Measurements from ENCODE around the gene PKN3. TPM values are rescaled to one million over a fixed set of nuclear protein-coding genes. Genes with fewer than 3 reads are reported as not detected.
"Not testable (repeated sequence)": the region's sequence is repeated elsewhere in the genome, so short reads cannot be mapped to it uniquely, and the experiment has no call there.

PKN3 gene
- total RNA-seq, 1 donor from 2014 or later: 28.0 TPM

- intact Hi-C loops (cut with micrococcal nuclease); H3K9me3 Mint-ChIP-seq; H3K27ac Mint-ChIP-seq; DNase-seq (ENCODE audit: low spot score); H3K4me3 Mint-ChIP-seq (ENCODE audit: low read depth); H3K27me3 Mint-ChIP-seq (ENCODE audit: low read depth): not testable (repeated sequence)
- Mint-ChIP-seq H3K4me1 (ENCODE audit: low read depth) (peaks cover 17% of the 10 kb centered on the region), H3K36me3 (ENCODE audit: low read depth) (peaks cover 28% of the 10 kb centered on the region)
Observed at GRCh38 chr9:128699096-128699795, 3.1 kb upstream of the PKN3 start.

- Mint-ChIP-seq H3K9me3 (no peaks in the 10 kb centered on the region), H3K27ac (no peak overlapping the region), H3K4me3 (ENCODE audit: low read depth) (peak overlapping the region; percentile 64), H3K27me3 (ENCODE audit: low read depth) (no peaks in the 10 kb centered on the region), H3K4me1 (ENCODE audit: low read depth) (peaks cover 17% of the 10 kb centered on the region), H3K36me3 (ENCODE audit: low read depth) (peaks cover 10% of the 10 kb centered on the region)
- DNase-seq (ENCODE audit: low spot score): no peak
- intact Hi-C loops (cut with micrococcal nuclease): no loop called here
Observed at GRCh38 chr9:128701227-128701854, 962 bp upstream of the PKN3 start.

GRCh38 chr9:128702949-128703615 lies 779 bp downstream of the PKN3 start:
- intact Hi-C loops (cut with micrococcal nuclease): loop anchor here (2.0 kb wide), 1 partner anchor 14 kb away; the partner anchor contains the start of gene SET
- Mint-ChIP-seq H3K4me1 (ENCODE audit: low read depth) (peaks cover 14% of the 10 kb centered on the region), H3K4me3 (ENCODE audit: low read depth) (peak overlapping the region; percentile 85), H3K36me3 (ENCODE audit: low read depth) (no peaks in the 10 kb centered on the region), H3K27ac (peak overlapping the region; percentile 70), H3K9me3 (no peaks in the 10 kb centered on the region), H3K27me3 (ENCODE audit: low read depth) (no peaks in the 10 kb centered on the region)
- DNase-seq (ENCODE audit: low spot score): no peak

- H3K27me3 Mint-ChIP-seq (ENCODE audit: low read depth): no peaks in the 10 kb centered on the region
- DNase-seq (ENCODE audit: low spot score): no peak
- H3K9me3 Mint-ChIP-seq: no peaks in the 10 kb centered on the region
- peaks cover 14% of the 10 kb centered on the region for H3K4me1 Mint-ChIP-seq (ENCODE audit: low read depth)
- H3K36me3 Mint-ChIP-seq (ENCODE audit: low read depth): no peaks in the 10 kb centered on the region
- H3K27ac Mint-ChIP-seq: peak overlapping the region; percentile 70
- intact Hi-C loops (cut with micrococcal nuclease): loop anchor here (2.0 kb wide), 1 partner anchor 15 kb away; the partner anchor contains the start of gene SET
- H3K4me3 Mint-ChIP-seq (ENCODE audit: low read depth): peak overlapping the region; percentile 85
Observed at GRCh38 chr9:128703616-128704355, 1.5 kb downstream of the PKN3 start.

GRCh38 chr9:128704356-128704670 lies 2.0 kb downstream of the PKN3 start:
- no peaks in the 10 kb centered on the region for H3K27me3 Mint-ChIP-seq (ENCODE audit: low read depth)
- no peak for DNase-seq (ENCODE audit: low spot score)
- intact Hi-C loops (cut with micrococcal nuclease): no loop called here
- H3K4me1 Mint-ChIP-seq (ENCODE audit: low read depth): peaks cover 14% of the 10 kb centered on the region
- peak overlapping the region; percentile 85 for H3K4me3 Mint-ChIP-seq (ENCODE audit: low read depth)
- no peaks in the 10 kb centered on the region for H3K36me3 Mint-ChIP-seq (ENCODE audit: low read depth)
- peak overlapping the region; percentile 12 for H3K27ac Mint-ChIP-seq
- no peaks in the 10 kb centered on the region for H3K9me3 Mint-ChIP-seq

- Mint-ChIP-seq H3K4me3 (ENCODE audit: low read depth) (no peak overlapping the region), H3K27me3 (ENCODE audit: low read depth) (no peaks in the 10 kb centered on the region), H3K9me3 (no peaks in the 10 kb centered on the region), H3K36me3 (ENCODE audit: low read depth) (no peaks in the 10 kb centered on the region), H3K27ac (no peak overlapping the region), H3K4me1 (ENCODE audit: low read depth) (peaks cover 14% of the 10 kb centered on the region)
- intact Hi-C loops (cut with micrococcal nuclease): no loop called here
- no peak for DNase-seq (ENCODE audit: low spot score)
Observed at GRCh38 chr9:128705051-128705965, 3.0 kb downstream of the PKN3 start.

- DNase-seq (ENCODE audit: low spot score): no peak
- H3K4me3 Mint-ChIP-seq (ENCODE audit: low read depth): no peak overlapping the region
- no peak overlapping the region for H3K27ac Mint-ChIP-seq
- no peaks in the 10 kb centered on the region for H3K27me3 Mint-ChIP-seq (ENCODE audit: low read depth)
- intact Hi-C loops (cut with micrococcal nuclease): no loop called here
- no peaks in the 10 kb centered on the region for H3K9me3 Mint-ChIP-seq
- H3K36me3 Mint-ChIP-seq (ENCODE audit: low read depth): no peaks in the 10 kb centered on the region
- H3K4me1 Mint-ChIP-seq (ENCODE audit: low read depth): peaks cover 14% of the 10 kb centered on the region
Observed at GRCh38 chr9:128706045-128706444, 3.7 kb downstream of the PKN3 start.

GRCh38 chr9:128706671-128707381 lies 4.5 kb downstream of the PKN3 start:
- H3K36me3 Mint-ChIP-seq (ENCODE audit: low read depth): no peaks in the 10 kb centered on the region
- DNase-seq (ENCODE audit: low spot score): no peak
- no peak overlapping the region for H3K4me3 Mint-ChIP-seq (ENCODE audit: low read depth)
- no peaks in the 10 kb centered on the region for H3K9me3 Mint-ChIP-seq
- intact Hi-C loops (cut with micrococcal nuclease): no loop called here
- no peaks in the 10 kb centered on the region for H3K27me3 Mint-ChIP-seq (ENCODE audit: low read depth)
- H3K27ac Mint-ChIP-seq: no peak overlapping the region
- peaks cover 7% of the 10 kb centered on the region for H3K4me1 Mint-ChIP-seq (ENCODE audit: low read depth)

- H3K27ac Mint-ChIP-seq: no peak overlapping the region
- no peaks in the 10 kb centered on the region for H3K27me3 Mint-ChIP-seq (ENCODE audit: low read depth)
Observed at GRCh38 chr9:128707446-128707845, 5.1 kb downstream of the PKN3 start.

GRCh38 chr9:128712451-128713410 lies 10.4 kb downstream of the PKN3 start:
- Mint-ChIP-seq H3K27ac (no peak overlapping the region), H3K27me3 (ENCODE audit: low read depth) (no peaks in the 10 kb centered on the region), H3K4me3 (ENCODE audit: low read depth) (no peak overlapping the region), H3K36me3 (ENCODE audit: low read depth) (peaks cover 6% of the 10 kb centered on the region), H3K4me1 (ENCODE audit: low read depth) (no peaks in the 10 kb centered on the region), H3K9me3 (no peaks in the 10 kb centered on the region)
- DNase-seq (ENCODE audit: low spot score): no peak
- intact Hi-C loops (cut with micrococcal nuclease): no loop called here

More at GRCh38 chr9:128707446-128707845, 5.1 kb downstream of the PKN3 start:
- H3K4me3 Mint-ChIP-seq (ENCODE audit: low read depth): no peak overlapping the region
- DNase-seq (ENCODE audit: low spot score): no peak
- peaks cover 3% of the 10 kb centered on the region for H3K36me3 Mint-ChIP-seq (ENCODE audit: low read depth)
- H3K4me1 Mint-ChIP-seq (ENCODE audit: low read depth): peaks cover 5% of the 10 kb centered on the region
- no peaks in the 10 kb centered on the region for H3K9me3 Mint-ChIP-seq
- intact Hi-C loops (cut with micrococcal nuclease): no loop called here

GRCh38 chr9:128713411-128713780 lies 11.1 kb downstream of the PKN3 start:
- no peaks in the 10 kb centered on the region for H3K4me1 Mint-ChIP-seq (ENCODE audit: low read depth)
- intact Hi-C loops (cut with micrococcal nuclease): no loop called here
- H3K27me3 Mint-ChIP-seq (ENCODE audit: low read depth): no peaks in the 10 kb centered on the region
- H3K4me3 Mint-ChIP-seq (ENCODE audit: low read depth): no peak overlapping the region
- H3K36me3 Mint-ChIP-seq (ENCODE audit: low read depth): peaks cover 6% of the 10 kb centered on the region
- no peak for DNase-seq (ENCODE audit: low spot score)
- no peaks in the 10 kb centered on the region for H3K9me3 Mint-ChIP-seq
- H3K27ac Mint-ChIP-seq: no peak overlapping the region

All from activated T-helper 2 cell treated with anti-CD3 and anti-CD28 coated beads, Interferon-gamma antibody, Interleukin-2, Interleukin-4, amounts not matched to agents 10 μg/mL and 5 μg/mL and 100 μg/mL, durations not matched to agents 14 hours and 24 hours and 36 hours (primary cell).